Testis (tissue), 3 donors: ENCODE measurements around the gene PTH2R. TPM values are rescaled to one million over a fixed set of nuclear protein-coding genes. Genes with fewer than 3 reads are reported as not detected.
"Not testable (repeated sequence)": the region's sequence is repeated elsewhere in the genome, so short reads cannot be mapped to it uniquely, and the experiment has no call there.

ENCODE experiments used
- DNase-seq: peaks from one replicate; pipeline ENCODE4 v3.0.0-alpha.2; 2019
- H3K27ac ChIP-seq, 2 donors: fragments of 200-600 bp; sonication (generic); one replicate each; pipeline ENCODE4 v1.5.1; 2019
- H3K27me3 ChIP-seq: fragments of 200-600 bp; sonication (generic); one replicate; pipeline ENCODE4 v1.5.1; 2019
- H3K36me3 ChIP-seq: fragments of 200-600 bp; sonication (generic); one replicate; pipeline ENCODE4 v1.5.1; 2017; ENCODE audit warnings: low read depth; ENCODE audit errors: missing control alignments
- H3K4me1 ChIP-seq: fragments of 200-600 bp; sonication (generic); one replicate; pipeline ENCODE4 v1.5.1; 2019
- H3K4me3 ChIP-seq, 2 donors: fragments of 200-600 bp; sonication (generic); one replicate each; pipeline ENCODE4 v1.5.1; 2017 to 2019
- H3K9me3 ChIP-seq: fragments of 200-600 bp; sonication (generic); one replicate; pipeline ENCODE4 v1.5.1; 2017
- CTCF ChIP-seq, 3 experiments: fragments of 450-650 bp in 2 of 3; fragments of 200-600 bp in 1 of 3; sonication (generic) in 1 of 3; IDR thresholded peaks; one replicate each; pipeline ENCODE4 v1.5.1; 2016 to 2019; ENCODE audit warnings: antibody characterized with exemption in 3 of 3, mild to moderate bottlenecking in 2 of 3, moderate library complexity in 1 of 3
- POLR2A ChIP-seq: fragments of 450-650 bp; IDR thresholded peaks from one replicate; pipeline ENCODE4 v1.6.1; 2017; ENCODE audit warnings: antibody characterized with exemption, mild to moderate bottlenecking, moderate library complexity
- WGBS, 2 donors: methylation state at CpG; one replicate each; pipeline ENCODE4 v1.1.5; 2018; 5-methylcytosine and 5-hydroxymethylcytosine counted together
- intact Hi-C: fragments of 100-400 bp; cut with DNase I; formaldehyde crosslinking; loops from one replicate; pipeline ENCODE4 v1.15.1; 2023; ENCODE audit warnings: low total_unique reads
- polyA plus RNA-seq: library from polyadenylated mRNA; stranded (reverse); fragments of 350-450 nt; fragmentation: Illumina TruSeq; extraction: RNeasy Lipid Tissue Mini Kit (QIAGEN cat#74804); gene quantifications from one replicate; pipeline ENCODE4 v1.2.3, GENCODE V29; 2014; ENCODE audit warnings: low read depth, low replicate concordance; ENCODE audit not compliant: insufficient read depth
- total RNA-seq, 2 donors: library from RNA; depleted of rRNA; stranded (reverse); fragments of >200 nt; gene quantifications; one replicate each; pipeline ENCODE4 v1.2.3, GENCODE V29; 2016

Gene PTH2R
- total and polyA plus RNA-seq, 3 donors from 2014 or later, result 1.3 to 1.9 (median 1.5) TPM

GRCh38 chr2:208440716-208441115 is 34.1 kb downstream of the PTH2R start:
- 80 to 84% methylated on average over 2 of the region's 2 CpGs for WGBS, 2 donors

GRCh38 chr2:208441951-208442350 is 35.4 kb downstream of the PTH2R start:
- WGBS, 2 donors, result 89 to 91% methylated on average over 2 of the region's 2 CpGs
- intact Hi-C loops, result no loop called here

More at GRCh38 chr2:208440716-208441115, 34.1 kb downstream of the PTH2R start:
- H3K9me3 ChIP-seq, result no peaks in the 10 kb centered on the region
- DNase-seq, result no peak
- H3K4me1 ChIP-seq, result no peaks in the 10 kb centered on the region
- intact Hi-C loops, result no loop called here
- H3K36me3 ChIP-seq, result no peaks in the 10 kb centered on the region
- H3K27ac ChIP-seq, result no peak overlapping the region
- H3K4me3 ChIP-seq, result no peak overlapping the region
- H3K27me3 ChIP-seq, result no peaks in the 10 kb centered on the region
- TF ChIP-seq CTCF (IDR thresholded peaks at IDR 0.05), result no peak
- no peak for TF ChIP-seq POLR2A

GRCh38 chr2:208447447-208447846 is 40.9 kb downstream of the PTH2R start:
- intact Hi-C loops, H3K4me1 ChIP-seq, H3K9me3 ChIP-seq, DNase-seq, H3K27ac ChIP-seq, H3K27me3 ChIP-seq, H3K4me3 ChIP-seq, H3K36me3 ChIP-seq: not testable (repeated sequence)
- WGBS, 2 donors, result 96 to 97% methylated on average over 6 of the region's 6 CpGs

More at GRCh38 chr2:208441951-208442350, 35.4 kb downstream of the PTH2R start:
- Histone ChIP-seq H3K9me3 (no peaks in the 10 kb centered on the region), H3K4me1 (no peaks in the 10 kb centered on the region), H3K4me3 (no peak overlapping the region), H3K27me3 (no peaks in the 10 kb centered on the region), H3K27ac (no peak overlapping the region), H3K36me3 (no peaks in the 10 kb centered on the region)
- no peak for TF ChIP-seq POLR2A
- TF ChIP-seq CTCF (IDR thresholded peaks at IDR 0.05), result no peak
- DNase-seq, result no peak

GRCh38 chr2:208451061-208451460 is 44.5 kb downstream of the PTH2R start:
- no peaks in the 10 kb centered on the region for H3K9me3 ChIP-seq
- TF ChIP-seq POLR2A (no peak), CTCF (IDR thresholded peaks at IDR 0.05) (no peak)
- H3K4me3 ChIP-seq, result no peak overlapping the region
- no peaks in the 10 kb centered on the region for H3K27me3 ChIP-seq
- DNase-seq, result no peak
- no peaks in the 10 kb centered on the region for H3K4me1 ChIP-seq
- no peak overlapping the region for H3K27ac ChIP-seq
- WGBS, 2 donors, result 73 to 92% methylated on average over 2 of the region's 2 CpGs
- H3K36me3 ChIP-seq, result no peaks in the 10 kb centered on the region
- intact Hi-C loops, result no loop called here

GRCh38 chr2:208454861-208455260 is 48.3 kb downstream of the PTH2R start:
- H3K9me3 ChIP-seq, result no peaks in the 10 kb centered on the region
- intact Hi-C loops, result no loop called here
- H3K4me1 ChIP-seq, result no peaks in the 10 kb centered on the region
- no peaks in the 10 kb centered on the region for H3K27me3 ChIP-seq
- TF ChIP-seq POLR2A, result no peak
- no peak for TF ChIP-seq CTCF (IDR thresholded peaks at IDR 0.05)
- no peak overlapping the region for H3K4me3 ChIP-seq
- H3K27ac ChIP-seq, result no peak overlapping the region
- DNase-seq, result no peak
- H3K36me3 ChIP-seq, result no peaks in the 10 kb centered on the region
